DOHH2 (cell line): Measurements from ENCODE around the gene MAB21L3.

Source experiments
- EZH2phosphoT487 ChIP-seq: fragments of 200-600 bp; sonication (generic); IDR thresholded peaks from 2 replicates; pipeline ENCODE4 v1.6.1; 2017; ENCODE audit warnings: borderline replicate concordance, mild to moderate bottlenecking, antibody characterized with exemption, low read length, moderate library complexity, mixed read lengths
- TF ChIP-seq, protein P1 (sequence below): fragments of 200-600 bp; sonication (generic); IDR thresholded peaks from one replicate; pipeline ENCODE4 v1.5.1; 2014; ENCODE audit warnings: antibody characterized with exemption, mild to moderate bottlenecking, low read depth, low read length; ENCODE audit not compliant: poor library complexity, severe bottlenecking

DNA sequence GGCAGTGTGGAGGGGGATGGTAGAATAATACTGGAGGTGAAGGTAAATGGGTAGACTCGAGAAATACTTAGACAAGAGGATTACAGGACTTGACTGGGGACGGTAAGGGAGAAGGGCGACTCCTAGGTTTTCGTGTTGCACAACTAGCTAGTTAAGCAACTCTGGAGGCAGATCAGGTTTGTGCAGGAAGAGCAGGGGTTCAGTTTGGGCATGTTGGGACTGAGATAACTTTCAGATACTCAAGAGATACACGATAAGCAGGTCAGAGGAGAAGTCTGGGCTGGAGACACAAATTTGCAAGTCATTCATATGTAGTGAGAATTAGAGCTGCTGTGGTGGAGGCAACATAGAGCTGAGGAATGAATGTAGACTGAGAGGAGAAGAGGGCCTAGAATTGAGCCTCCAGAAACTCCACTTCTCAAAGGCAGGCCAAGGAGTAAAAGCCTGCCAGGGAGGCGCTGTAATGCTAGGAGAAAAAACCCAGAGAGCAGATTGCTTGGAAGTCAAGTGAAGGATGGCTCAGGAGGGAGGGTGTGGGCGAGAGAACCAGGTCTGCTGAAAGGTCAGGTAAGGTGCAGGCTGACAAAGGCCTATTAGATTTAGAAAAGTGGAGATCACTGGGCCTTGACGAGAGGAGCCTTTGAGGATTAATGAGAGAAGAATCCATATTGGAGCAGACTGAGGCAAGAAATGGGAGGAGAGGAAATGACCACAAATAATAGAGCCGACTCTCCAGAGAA lies 20.8 kb downstream of the MAB21L3 start:
- TF ChIP-seq, protein P1, sequence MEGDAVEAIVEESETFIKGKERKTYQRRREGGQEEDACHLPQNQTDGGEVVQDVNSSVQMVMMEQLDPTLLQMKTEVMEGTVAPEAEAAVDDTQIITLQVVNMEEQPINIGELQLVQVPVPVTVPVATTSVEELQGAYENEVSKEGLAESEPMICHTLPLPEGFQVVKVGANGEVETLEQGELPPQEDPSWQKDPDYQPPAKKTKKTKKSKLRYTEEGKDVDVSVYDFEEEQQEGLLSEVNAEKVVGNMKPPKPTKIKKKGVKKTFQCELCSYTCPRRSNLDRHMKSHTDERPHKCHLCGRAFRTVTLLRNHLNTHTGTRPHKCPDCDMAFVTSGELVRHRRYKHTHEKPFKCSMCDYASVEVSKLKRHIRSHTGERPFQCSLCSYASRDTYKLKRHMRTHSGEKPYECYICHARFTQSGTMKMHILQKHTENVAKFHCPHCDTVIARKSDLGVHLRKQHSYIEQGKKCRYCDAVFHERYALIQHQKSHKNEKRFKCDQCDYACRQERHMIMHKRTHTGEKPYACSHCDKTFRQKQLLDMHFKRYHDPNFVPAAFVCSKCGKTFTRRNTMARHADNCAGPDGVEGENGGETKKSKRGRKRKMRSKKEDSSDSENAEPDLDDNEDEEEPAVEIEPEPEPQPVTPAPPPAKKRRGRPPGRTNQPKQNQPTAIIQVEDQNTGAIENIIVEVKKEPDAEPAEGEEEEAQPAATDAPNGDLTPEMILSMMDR: no peak
- TF ChIP-seq EZH2phosphoT487: no peak
